GOT3 (cell line): ENCODE measurements around the gene DUS1L.
A peak's percentile ranks its signal among the peaks of the same experiment; 100 is the strongest.

Source experiments
- DNase-seq: peaks from one replicate; lab custom pipeline; 2025; ENCODE audit warnings: mixed read lengths; lab: John Stamatoyannopoulos, UW

The DUS1L gene

GRCh38 chr17:82100502-82101298 is 35.1 kb upstream of the DUS1L start:
- DNase-seq, result no peak

GRCh38 chr17:82098939-82099763 is 33.5 kb upstream of the DUS1L start:
- no peak for DNase-seq

- DNase-seq, result peak; percentile 77
These were observed 32.8 kb upstream of the DUS1L start, which contains the start of gene FASN for GRCh38 chr17:82098169-82098938. Gene FASN, minus strand, starts transcription at chr17:82098236. Its CDS starts 1,791 bp downstream, at chr17:82096445.

GRCh38 chr17:82097919-82098168 is 32.2 kb upstream of the DUS1L start:
- DNase-seq, result no peak

- no peak for DNase-seq
These were observed 31.7 kb upstream of the DUS1L start for GRCh38 chr17:82097184-82097918.

- no peak for DNase-seq
These were observed 31.1 kb upstream of the DUS1L start for GRCh38 chr17:82096709-82097183.

GRCh38 chr17:82095777-82096708 is 30.4 kb upstream of the DUS1L start:
- DNase-seq, result no peak

- DNase-seq, result no peak
These were observed 29.6 kb upstream of the DUS1L start for GRCh38 chr17:82094931-82095776.

GRCh38 chr17:82092995-82093751 is 27.6 kb upstream of the DUS1L start:
- DNase-seq, result no peak

GRCh38 chr17:82092628-82092994 is 27.0 kb upstream of the DUS1L start:
- no peak for DNase-seq

GRCh38 chr17:82092094-82092586 is 26.5 kb upstream of the DUS1L start:
- no peak for DNase-seq

GRCh38 chr17:82091264-82092066 is 25.9 kb upstream of the DUS1L start:
- no peak for DNase-seq

GRCh38 chr17:82090549-82091263 is 25.1 kb upstream of the DUS1L start:
- DNase-seq, result no peak

- DNase-seq, result no peak
These were observed 24.3 kb upstream of the DUS1L start for GRCh38 chr17:82089723-82090548.

- no peak for DNase-seq
These were observed 23.5 kb upstream of the DUS1L start for GRCh38 chr17:82088838-82089722.
